HG02610 (cell line): ENCODE data around the gene BTBD8.

Experiments used
- ATAC-seq: cut with Tn5 transposase; IDR thresholded peaks from one replicate; pipeline ENCODE4 v1.9.1; 2021; ENCODE audit warnings: mild to moderate bottlenecking, moderate library complexity; ENCODE audit not compliant: unreplicated experiment

BTBD8 gene

GRCh38 chr1:92087542-92087941 lies 7.4 kb downstream of the BTBD8 start:
- no peak for ATAC-seq

- no peak for ATAC-seq
These were observed 11.5 kb downstream of the BTBD8 start for GRCh38 chr1:92091625-92092024.

- no peak for ATAC-seq
These were observed 13.9 kb downstream of the BTBD8 start for GRCh38 chr1:92094090-92094489.

- ATAC-seq, result no peak
These were observed 14.4 kb downstream of the BTBD8 start for GRCh38 chr1:92094595-92094994.

GRCh38 chr1:92095874-92096273 lies 15.7 kb downstream of the BTBD8 start:
- no peak for ATAC-seq

GRCh38 chr1:92096317-92096716 lies 16.2 kb downstream of the BTBD8 start:
- ATAC-seq, result peak; percentile 74

GRCh38 chr1:92105546-92106081 lies 25.5 kb downstream of the BTBD8 start:
- ATAC-seq, result no peak

GRCh38 chr1:92108631-92109030 lies 28.5 kb downstream of the BTBD8 start:
- ATAC-seq, result no peak

GRCh38 chr1:92117526-92117925 lies 37.4 kb downstream of the BTBD8 start:
- ATAC-seq, result no peak

GRCh38 chr1:92118826-92119225 lies 38.7 kb downstream of the BTBD8 start:
- no peak for ATAC-seq

- no peak for ATAC-seq
These were observed 43.7 kb downstream of the BTBD8 start for GRCh38 chr1:92123868-92124267.

GRCh38 chr1:92125204-92125603 lies 45.1 kb downstream of the BTBD8 start:
- ATAC-seq, result no peak

- no peak for ATAC-seq
These were observed 45.9 kb downstream of the BTBD8 start for GRCh38 chr1:92126088-92126487.

- no peak for ATAC-seq
These were observed 54.2 kb downstream of the BTBD8 start for GRCh38 chr1:92134331-92134730.

GRCh38 chr1:92136341-92136740 lies 56.2 kb downstream of the BTBD8 start:
- no peak for ATAC-seq

GRCh38 chr1:92154934-92155333 lies 74.8 kb downstream of the BTBD8 start:
- no peak for ATAC-seq

GRCh38 chr1:92159593-92159992 lies 79.4 kb downstream of the BTBD8 start:
- no peak for ATAC-seq

- ATAC-seq, result no peak
These were observed 85.2 kb downstream of the BTBD8 start for GRCh38 chr1:92165389-92165788.

- ATAC-seq, result no peak
These were observed 87.0 kb downstream of the BTBD8 start for GRCh38 chr1:92167151-92167550.

- ATAC-seq, result no peak
These were observed 88.5 kb downstream of the BTBD8 start for GRCh38 chr1:92168657-92169056.

- no peak for ATAC-seq
These were observed 89.3 kb downstream of the BTBD8 start for GRCh38 chr1:92169214-92170005.

- no peak for ATAC-seq
These were observed 104.5 kb downstream of the BTBD8 start for GRCh38 chr1:92184632-92185031.

GRCh38 chr1:92186081-92186480 lies 105.9 kb downstream of the BTBD8 start:
- no peak for ATAC-seq
